Karpas-422 (cell line): ENCODE measurements around the gene AMDHD1. TPM values are rescaled to one million over a fixed set of nuclear protein-coding genes. Genes with fewer than 3 reads are reported as not detected.

Experiments used
- DNase-seq: peaks from one replicate; pipeline ENCODE4 v3.0.0-alpha.2; 2015
- H2AFZ ChIP-seq: fragments of 200-600 bp; sonication (generic); 2 replicates; pipeline ENCODE4 v1.6.1; 2014; ENCODE audit warnings: antibody characterized with exemption, low read length, mixed read lengths
- H3K27ac ChIP-seq: fragments of 200-600 bp; sonication (generic); 2 replicates; pipeline ENCODE4 v1.5.1; 2014; ENCODE audit warnings: mild to moderate bottlenecking, low read length, moderate library complexity
- H3K27me3 ChIP-seq: fragments of 200-600 bp; sonication (generic); 2 replicates; pipeline ENCODE4 v1.6.1; 2014; ENCODE audit warnings: low read length, mixed read lengths
- H3K36me3 ChIP-seq: fragments of 200-600 bp; sonication (generic); 2 replicates; pipeline ENCODE4 v1.6.1; 2014; ENCODE audit warnings: low read length, mixed read lengths; ENCODE audit not compliant: insufficient read depth
- H3K4me1 ChIP-seq: fragments of 200-600 bp; sonication (generic); 2 replicates; pipeline ENCODE4 v1.6.1; 2014; ENCODE audit warnings: mild to moderate bottlenecking, low read length, mixed read lengths
- H3K4me2 ChIP-seq: fragments of 200-600 bp; sonication (generic); 2 replicates; pipeline ENCODE4 v1.6.1; 2014; ENCODE audit warnings: low read length, low read depth, mild to moderate bottlenecking; ENCODE audit not compliant: poor library complexity, severe bottlenecking
- H3K4me3 ChIP-seq: fragments of 200-600 bp; sonication (generic); 2 replicates; pipeline ENCODE4 v1.5.1; 2014; ENCODE audit warnings: mild to moderate bottlenecking, antibody characterized with exemption, low read length, mixed read lengths
- H3K79me2 ChIP-seq: fragments of 200-600 bp; sonication (generic); 2 replicates; pipeline ENCODE4 v1.6.1; 2014; ENCODE audit warnings: mild to moderate bottlenecking, low read length, mixed read lengths
- H3K9ac ChIP-seq: fragments of 200-600 bp; sonication (generic); 2 replicates; pipeline ENCODE4 v1.6.0; 2014; ENCODE audit warnings: low read length
- H3K9me2 ChIP-seq: fragments of 200-600 bp; sonication (generic), shearing (Covaris generic); replicated peaks from 2 replicates; pipeline ENCODE4 v1.6.0; 2014; ENCODE audit warnings: mild to moderate bottlenecking, low read length, moderate library complexity; ENCODE audit not compliant: insufficient read depth
- H3K9me3 ChIP-seq: fragments of 300-700, 200-600 bp; sonication (generic); 2 replicates; pipeline ENCODE4 v1.6.1; 2014; ENCODE audit warnings: low read length, mixed read lengths
- H4K20me1 ChIP-seq: fragments of 200-600 bp; sonication (generic); 2 replicates; pipeline ENCODE4 v1.6.1; 2014; ENCODE audit warnings: mild to moderate bottlenecking, antibody characterized with exemption, low read length, low read depth; ENCODE audit not compliant: insufficient read depth
- total RNA-seq: library from RNA; depleted of rRNA; stranded (reverse); fragments of >200 nt; shearing (Covaris generic); gene quantifications from 2 replicates; pipeline ENCODE4 v1.2.3, GENCODE V29; 2014; ENCODE audit warnings: low replicate concordance; rRNA removed

Gene AMDHD1
- total RNA-seq, 1 experiment from 2014 or later, result 0.56 TPM

GRCh38 chr12:95999484-95999883 is 56.4 kb downstream of the AMDHD1 start:
- H3K9me3 ChIP-seq, result no peaks in the 10 kb centered on the region
- no peak overlapping the region for H2AFZ ChIP-seq
- DNase-seq, result no peak
- no peak overlapping the region for H3K9ac ChIP-seq
- H3K36me3 ChIP-seq, result peaks cover 6% of the 10 kb centered on the region; the same call in 1 of the 2 replicates
- H3K4me3 ChIP-seq, result no peak overlapping the region
- no peaks in the 10 kb centered on the region for H3K27me3 ChIP-seq
- H3K79me2 ChIP-seq, result no peaks in the 10 kb centered on the region
- H3K9me2 ChIP-seq, result no peaks in the 10 kb centered on the region
- H3K27ac ChIP-seq, result no peak overlapping the region
- no peak overlapping the region for H3K4me2 ChIP-seq
- no peaks in the 10 kb centered on the region for H4K20me1 ChIP-seq
- H3K4me1 ChIP-seq, result peaks cover 3% of the 10 kb centered on the region; the same call in 1 of the 2 replicates

- Histone ChIP-seq H3K79me2 (no peaks in the 10 kb centered on the region), H3K36me3 (peaks cover 12% of the 10 kb centered on the region; the same call in 1 of the 2 replicates), H4K20me1 (no peaks in the 10 kb centered on the region), H3K4me2 (no peak overlapping the region), H3K9me3 (no peaks in the 10 kb centered on the region), H3K4me1 (peaks cover 3% of the 10 kb centered on the region; the same call in 1 of the 2 replicates), H3K4me3 (no peak overlapping the region), H2AFZ (no peak overlapping the region), H3K27ac (no peak overlapping the region), H3K27me3 (no peaks in the 10 kb centered on the region), H3K9me2 (no peaks in the 10 kb centered on the region), H3K9ac (no peak overlapping the region)
- no peak for DNase-seq
These were observed 57.7 kb downstream of the AMDHD1 start for GRCh38 chr12:96000858-96001257.

GRCh38 chr12:96006727-96007126 is 63.6 kb downstream of the AMDHD1 start:
- no peak overlapping the region for H3K4me2 ChIP-seq
- H3K27me3 ChIP-seq, result no peaks in the 10 kb centered on the region
- H4K20me1 ChIP-seq, result no peaks in the 10 kb centered on the region
- H3K4me3 ChIP-seq, result no peak overlapping the region
- H2AFZ ChIP-seq, result no peak overlapping the region
- H3K9ac ChIP-seq, result no peak overlapping the region
- H3K27ac ChIP-seq, result no peak overlapping the region
- H3K36me3 ChIP-seq, result peaks cover 36% of the 10 kb centered on the region; the same call in 1 of the 2 replicates
- H3K9me2 ChIP-seq, result no peaks in the 10 kb centered on the region
- no peaks in the 10 kb centered on the region for H3K79me2 ChIP-seq
- H3K9me3 ChIP-seq, result no peaks in the 10 kb centered on the region
- no peak for DNase-seq
- H3K4me1 ChIP-seq, result no peaks in the 10 kb centered on the region

DNA sequence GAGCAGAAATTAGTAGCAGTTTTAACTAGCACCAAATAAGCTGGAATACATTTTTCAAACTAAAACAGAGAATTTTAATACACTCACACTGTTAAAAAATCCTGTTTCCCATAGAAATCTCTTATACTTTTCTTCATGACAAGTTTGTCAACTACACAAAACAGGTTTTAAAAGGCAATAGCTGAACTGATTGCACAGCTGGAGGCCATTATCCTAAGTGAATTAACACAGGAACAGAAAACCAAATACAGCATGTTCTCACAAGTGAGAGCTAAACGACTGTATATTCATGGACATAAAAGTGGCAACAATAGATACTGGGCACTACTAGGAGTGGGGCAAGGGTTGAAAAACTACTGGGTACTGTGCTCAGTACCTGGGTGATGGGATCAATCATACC is 64.6 kb downstream of the AMDHD1 start:
- peaks cover 43% of the 10 kb centered on the region; the same call in 1 of the 2 replicates for H3K36me3 ChIP-seq

GRCh38 chr12:96014943-96015599 is 71.9 kb downstream of the AMDHD1 start:
- H3K4me3 ChIP-seq, result no peak overlapping the region
- H3K36me3 ChIP-seq, result peaks cover 33% of the 10 kb centered on the region; the same call in 1 of the 2 replicates
- H4K20me1 ChIP-seq, result no peaks in the 10 kb centered on the region

More for the DNA sequence above, 64.6 kb downstream of the AMDHD1 start:
- no peak overlapping the region for H3K9ac ChIP-seq
- no peaks in the 10 kb centered on the region for H3K4me1 ChIP-seq
- no peak for DNase-seq
- no peaks in the 10 kb centered on the region for H3K79me2 ChIP-seq
- H4K20me1 ChIP-seq, result no peaks in the 10 kb centered on the region
- no peak overlapping the region for H2AFZ ChIP-seq
- H3K27me3 ChIP-seq, result no peaks in the 10 kb centered on the region
- no peaks in the 10 kb centered on the region for H3K9me3 ChIP-seq
- no peak overlapping the region for H3K4me3 ChIP-seq
- H3K4me2 ChIP-seq, result no peak overlapping the region
- no peaks in the 10 kb centered on the region for H3K9me2 ChIP-seq
- H3K27ac ChIP-seq, result no peak overlapping the region

DNA sequence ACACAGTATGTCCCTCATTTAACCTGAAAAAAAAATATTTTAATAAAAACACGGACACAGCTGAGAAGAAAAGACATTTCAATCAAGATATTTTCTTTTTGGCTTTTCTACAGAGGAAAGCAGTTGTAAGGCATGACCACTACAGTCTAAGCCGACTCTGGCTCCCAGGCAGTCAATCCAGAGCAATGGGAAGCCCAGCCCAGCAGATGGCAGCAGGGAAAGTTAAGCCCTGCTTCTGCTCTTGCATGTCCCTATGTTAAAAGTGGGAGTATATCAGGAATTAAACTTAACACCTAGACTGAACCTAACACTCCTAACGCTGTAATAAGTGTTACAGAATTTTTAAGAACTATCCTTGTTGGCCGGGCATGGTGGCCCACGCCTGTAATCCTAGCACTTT is 72.5 kb downstream of the AMDHD1 start:
- Histone ChIP-seq H3K4me3 (no peak overlapping the region), H4K20me1 (no peaks in the 10 kb centered on the region), H3K27ac (no peak overlapping the region), H3K79me2 (no peaks in the 10 kb centered on the region), H3K9me2 (no peaks in the 10 kb centered on the region), H3K36me3 (peaks cover 33% of the 10 kb centered on the region; the same call in 1 of the 2 replicates), H3K4me1 (peaks cover 9% of the 10 kb centered on the region), H3K27me3 (no peaks in the 10 kb centered on the region), H3K9ac (no peak overlapping the region), H3K9me3 (no peaks in the 10 kb centered on the region), H2AFZ (no peak overlapping the region), H3K4me2 (no peak overlapping the region)
- no peak for DNase-seq

More at GRCh38 chr12:96014943-96015599, 71.9 kb downstream of the AMDHD1 start:
- no peak for DNase-seq
- no peak overlapping the region for H3K9ac ChIP-seq
- H3K4me2 ChIP-seq, result no peak overlapping the region
- no peak overlapping the region for H2AFZ ChIP-seq
- H3K27ac ChIP-seq, result no peak overlapping the region
- H3K79me2 ChIP-seq, result no peaks in the 10 kb centered on the region
- H3K4me1 ChIP-seq, result peaks cover 3% of the 10 kb centered on the region
- H3K9me3 ChIP-seq, result no peaks in the 10 kb centered on the region
- H3K9me2 ChIP-seq, result no peaks in the 10 kb centered on the region
- H3K27me3 ChIP-seq, result no peaks in the 10 kb centered on the region

Other genes starting within 250 kb of the AMDHD1 start
- gene NTN4, start 152.6 kb upstream of the AMDHD1 start, total RNA-seq, result not detected in 2 replicates
- gene SNRPF, start 84.4 kb upstream of the AMDHD1 start, total RNA-seq, result 17.6 and 41.4 TPM in 2 replicates
- gene CCDC38, start 717 bp upstream of the AMDHD1 start, total RNA-seq, result 0.07 TPM in 1 of 2 replicates, not detected in the other
- 0.07 and 0.69 TPM in 2 replicates for gene HAL, start 53.0 kb downstream of the AMDHD1 start, total RNA-seq
- gene LTA4H, start 92.3 kb downstream of the AMDHD1 start, total RNA-seq, result 88.7 and 120 TPM in 2 replicates